Left lung (tissue), 10 donors: ENCODE measurements around the gene STAMBP. TPM values are rescaled to one million over a fixed set of nuclear protein-coding genes. Genes with fewer than 3 reads are reported as not detected.
"Not testable (repeated sequence)": the region's sequence is repeated elsewhere in the genome, so short reads cannot be mapped to it uniquely, and the experiment has no call there.

Experiments
- ATAC-seq: fragments of 200-7000 bp; cut with Tn5 transposase; one replicate; pipeline ENCODE4 v1.9.1; 2020; ENCODE audit warnings: moderate library complexity
- DNase-seq, 4 donors: peaks; one replicate each; pipeline ENCODE4 v3.0.0-alpha.2; 2013 to 2020
- H3K27ac ChIP-seq, 2 donors: fragments of 200-600 bp; sonication (generic) in 1 of 2; one replicate each; pipeline versions ENCODE4 v1.5.0 to v1.8.0; 2020 to 2021
- H3K27me3 ChIP-seq, 2 donors: fragments of 200-600 bp; sonication (generic) in 1 of 2; one replicate each; pipeline versions ENCODE4 v1.5.0 to v1.8.0; 2020 to 2021
- H3K36me3 ChIP-seq, 2 donors: fragments of 200-600 bp; sonication (generic) in 1 of 2; one replicate each; pipeline versions ENCODE4 v1.5.0 to v1.8.0; 2020 to 2021
- H3K4me1 ChIP-seq, 2 donors: fragments of 200-600 bp; one replicate each; pipeline ENCODE4 v1.8.0; 2021
- H3K4me3 ChIP-seq, 2 donors: fragments of 200-600 bp; sonication (generic) in 1 of 2; one replicate each; pipeline versions ENCODE4 v1.5.0 to v1.8.0; 2020 to 2021; ENCODE audit warnings: mild to moderate bottlenecking in 1 of 2
- H3K9me3 ChIP-seq, 2 donors: fragments of 200-600 bp; sonication (generic) in 1 of 2; one replicate each; pipeline versions ENCODE4 v1.5.0 to v1.8.0; 2020 to 2021
- intact Hi-C, 2 donors: fragments of 100-400 bp; cut with DNase I; formaldehyde crosslinking; loops; one replicate each; pipeline versions ENCODE4 v1.11.2 to v1.14.2; 2022
- polyA plus RNA-seq, 6 donors: library from polyadenylated mRNA; unstranded; fragments of 120-200 nt; gene quantifications; one replicate each; pipeline ENCODE4 v1.2.1, GENCODE V29; 2013; ENCODE audit not compliant: insufficient read length in 6 of 6
- total RNA-seq, 2 donors: library from RNA; stranded (reverse); fragmentation: NEBNext Ultra II Directional; extraction: Animal tissue kit (Norgen Biotek cat#: 25700); gene quantifications; one replicate each; pipeline ENCODE4 v1.2.1, GENCODE V29; 2021
- TF ChIP-seq, protein P1 (sequence below), 2 donors: fragments of 200-600 bp; sonication (generic) in 1 of 2; IDR thresholded peaks; one replicate each; pipeline versions ENCODE4 v1.5.0 to v1.8.0; 2021; ENCODE audit warnings: antibody characterized with exemption in 2 of 2
- donor health status: DM: no; HTN: yes; CAD: no.
- donor health status: DM: no; HTN: no; CAD: no.

STAMBP gene
- total and polyA plus RNA-seq, 8 donors: 32.6 to 57.0 (median 51.1) TPM

GRCh38 chr2:73901143-73901542, 72.4 kb downstream of the STAMBP start:
- DNase-seq (no peak), ATAC-seq (no peak)
- Histone ChIP-seq H3K9me3 (no peaks in the 10 kb centered on the region), H3K36me3 (no peaks in the 10 kb centered on the region), H3K4me1 (no peaks in the 10 kb centered on the region), H3K4me3 (no peak overlapping the region), H3K27me3 (no peaks in the 10 kb centered on the region), H3K27ac (no peak overlapping the region)
- intact Hi-C loops: no loop called here
- TF ChIP-seq, protein P1, sequence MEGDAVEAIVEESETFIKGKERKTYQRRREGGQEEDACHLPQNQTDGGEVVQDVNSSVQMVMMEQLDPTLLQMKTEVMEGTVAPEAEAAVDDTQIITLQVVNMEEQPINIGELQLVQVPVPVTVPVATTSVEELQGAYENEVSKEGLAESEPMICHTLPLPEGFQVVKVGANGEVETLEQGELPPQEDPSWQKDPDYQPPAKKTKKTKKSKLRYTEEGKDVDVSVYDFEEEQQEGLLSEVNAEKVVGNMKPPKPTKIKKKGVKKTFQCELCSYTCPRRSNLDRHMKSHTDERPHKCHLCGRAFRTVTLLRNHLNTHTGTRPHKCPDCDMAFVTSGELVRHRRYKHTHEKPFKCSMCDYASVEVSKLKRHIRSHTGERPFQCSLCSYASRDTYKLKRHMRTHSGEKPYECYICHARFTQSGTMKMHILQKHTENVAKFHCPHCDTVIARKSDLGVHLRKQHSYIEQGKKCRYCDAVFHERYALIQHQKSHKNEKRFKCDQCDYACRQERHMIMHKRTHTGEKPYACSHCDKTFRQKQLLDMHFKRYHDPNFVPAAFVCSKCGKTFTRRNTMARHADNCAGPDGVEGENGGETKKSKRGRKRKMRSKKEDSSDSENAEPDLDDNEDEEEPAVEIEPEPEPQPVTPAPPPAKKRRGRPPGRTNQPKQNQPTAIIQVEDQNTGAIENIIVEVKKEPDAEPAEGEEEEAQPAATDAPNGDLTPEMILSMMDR (IDR thresholded peaks at IDR 0.05): no peak

- intact Hi-C loops: no loop called here
- Histone ChIP-seq H3K27ac (no peak overlapping the region), H3K27me3 (no peaks in the 10 kb centered on the region), H3K4me1 (no peaks in the 10 kb centered on the region), H3K36me3 (no peaks in the 10 kb centered on the region), H3K9me3 (no peaks in the 10 kb centered on the region), H3K4me3 (no peak overlapping the region)
- DNase-seq (no peak), ATAC-seq (no peak)
- TF ChIP-seq, protein P1 (IDR thresholded peaks at IDR 0.05): no peak
Observed at GRCh38 chr2:73902284-73902683, 73.5 kb downstream of the STAMBP start.

DNA sequence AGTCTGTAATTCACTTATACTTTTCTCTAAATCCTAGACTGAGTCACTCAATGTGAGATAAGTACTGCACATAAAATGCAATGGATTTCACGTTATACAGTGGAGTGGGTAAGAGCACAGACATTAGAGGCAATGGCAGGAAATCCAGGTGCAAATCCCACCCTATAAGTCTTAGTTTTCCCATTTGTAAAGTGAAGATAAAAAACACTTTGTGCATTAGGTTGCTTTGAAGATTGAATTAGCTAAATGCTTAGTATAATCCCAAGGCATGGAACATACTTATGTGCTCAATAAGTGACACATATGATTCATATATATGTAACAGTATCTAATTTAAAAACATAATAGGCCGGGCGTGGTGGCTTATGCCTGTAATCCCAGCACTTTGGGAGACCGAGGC, 74.6 kb downstream of the STAMBP start:
- intact Hi-C loops: no loop called here
- TF ChIP-seq, protein P1 (IDR thresholded peaks at IDR 0.05): no peak
- Histone ChIP-seq H3K27ac (no peak overlapping the region), H3K9me3 (no peaks in the 10 kb centered on the region), H3K4me3 (no peak overlapping the region), H3K36me3 (no peaks in the 10 kb centered on the region), H3K27me3 (no peaks in the 10 kb centered on the region), H3K4me1 (no peaks in the 10 kb centered on the region)
- DNase-seq (no peak), ATAC-seq (no peak)

DNA sequence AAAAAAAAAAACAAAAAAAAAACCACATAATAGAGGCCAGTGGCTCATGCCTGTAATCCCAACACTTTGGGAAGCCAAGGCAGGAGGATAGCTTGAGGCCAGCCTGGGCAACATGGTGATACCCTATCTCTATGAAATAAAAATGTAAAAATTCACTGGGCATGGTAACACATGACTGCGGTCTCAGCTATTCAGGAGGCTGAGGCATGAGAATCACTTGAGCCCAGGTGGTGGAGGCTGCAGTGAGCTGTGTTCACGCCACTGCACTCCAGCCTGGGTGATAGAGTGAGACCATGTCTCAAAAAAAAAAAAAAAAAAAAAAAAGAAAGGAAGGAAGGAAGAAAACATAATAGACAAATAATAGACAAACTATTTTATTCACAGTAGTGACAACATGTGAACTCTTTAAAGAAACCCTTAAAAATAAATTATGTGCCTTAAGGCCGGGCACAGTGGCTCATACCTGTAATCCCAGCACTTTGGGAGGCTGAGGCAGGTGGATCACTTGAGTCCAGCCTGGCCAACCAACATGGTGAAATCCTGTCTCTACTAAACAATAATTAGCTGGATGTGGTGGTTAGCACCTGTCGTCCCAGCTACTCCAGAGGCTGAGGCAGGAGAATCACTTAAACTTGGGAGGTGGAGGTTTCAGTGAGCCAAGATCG, 75.3 kb downstream of the STAMBP start:
- not testable (repeated sequence) for H3K27ac ChIP-seq, H3K4me1 ChIP-seq

DNA sequence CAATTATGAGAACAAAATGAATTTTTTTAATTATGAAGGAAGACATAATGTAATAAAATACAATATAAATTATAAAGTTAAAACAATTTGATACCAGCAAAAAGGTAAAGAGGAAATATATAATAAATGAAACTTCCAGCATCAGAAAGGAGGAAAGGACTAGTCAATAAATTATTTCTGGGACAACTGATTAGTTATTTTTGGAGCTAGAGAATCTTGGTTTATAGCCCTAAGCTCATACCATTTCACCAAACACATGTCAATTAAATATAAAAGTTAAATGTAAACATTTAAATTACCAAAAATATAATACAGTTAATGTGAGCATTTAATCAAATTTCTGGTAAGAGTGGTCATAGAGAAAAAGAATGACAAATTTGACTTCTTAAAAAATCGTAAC, 76.2 kb downstream of the STAMBP start:
- TF ChIP-seq, protein P1 (IDR thresholded peaks at IDR 0.05): no peak
- ATAC-seq (no peak), DNase-seq (no peak)
- Histone ChIP-seq H3K27ac (no peak overlapping the region), H3K9me3 (no peaks in the 10 kb centered on the region), H3K4me1 (no peaks in the 10 kb centered on the region), H3K36me3 (no peaks in the 10 kb centered on the region), H3K4me3 (no peak overlapping the region), H3K27me3 (no peaks in the 10 kb centered on the region)
- intact Hi-C loops: no loop called here

More for the DNA sequence above, 75.3 kb downstream of the STAMBP start:
- H3K36me3 ChIP-seq, H3K4me3 ChIP-seq, H3K27me3 ChIP-seq, ATAC-seq, intact Hi-C loops, DNase-seq, H3K9me3 ChIP-seq: not testable (repeated sequence)
